Measurements from ENCODE around the gene OTOL1. TPM values are rescaled to one million over a fixed set of nuclear protein-coding genes. Genes with fewer than 3 reads are reported as not detected.
"Not testable (repeated sequence)": the region's sequence is repeated elsewhere in the genome, so short reads cannot be mapped to it uniquely, and the experiment has no call there.

The OTOL1 gene
- polyA plus RNA-seq (ENCODE audit: insufficient read depth in 1 of 5, insufficient read length in 5 of 5, low replicate concordance in 1 of 5), result not detected
- long read RNA-seq, donor 1, result 0 reads
- long read RNA-seq, donor 2, result 0 reads
- long read RNA-seq, donor 3, result 0 reads
- long read RNA-seq, donor 4, result 0 reads
- long read RNA-seq, donor 5, result 0 reads
- long read RNA-seq, donor 6, result 0 reads
- long read RNA-seq, donor 7, result 0 reads
- long read RNA-seq, donor 8, result 0 reads

DNA sequence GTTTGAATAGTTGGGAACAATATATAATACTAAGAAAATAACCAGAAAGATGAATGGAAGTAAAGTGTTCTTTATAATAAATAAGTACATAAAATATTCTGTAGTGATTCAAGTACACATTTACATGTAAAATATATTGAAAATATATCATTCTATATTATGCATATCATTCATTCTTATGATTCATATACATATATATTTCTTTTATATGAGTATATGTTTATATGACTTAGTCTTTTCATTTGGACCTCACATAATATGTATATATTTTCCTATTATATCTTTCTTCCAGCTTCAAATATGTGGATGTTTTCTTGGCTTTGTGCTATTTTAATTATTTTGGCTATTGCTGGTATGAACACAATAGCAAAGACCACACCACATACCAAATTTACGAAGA, at the start of gene OTOL1:
Gene OTOL1, plus strand, starts transcription at position 301 of the 400 bp plus-strand sequence. Its CDS starts 0 bp downstream, at position 301.
- DNase-seq, result no peak

DNA sequence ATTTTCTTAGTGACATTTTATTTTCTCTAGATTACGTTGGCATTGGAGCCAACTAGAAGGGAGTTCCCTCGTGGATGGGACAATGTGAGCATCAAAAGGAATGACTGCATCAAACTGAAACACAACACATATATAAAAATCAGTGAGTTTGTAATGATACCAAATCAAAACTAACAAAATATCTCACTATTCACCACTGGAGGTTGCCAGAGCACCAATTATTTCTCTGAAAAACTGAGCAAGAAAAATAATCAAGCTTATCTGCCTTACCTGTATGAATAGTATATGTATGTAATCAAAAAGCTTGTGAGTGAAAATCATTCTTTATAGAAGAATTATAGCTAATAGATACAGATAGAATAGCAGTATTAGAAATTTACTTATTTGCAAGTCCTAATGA, 46.8 kb upstream of the OTOL1 start:
- DNase-seq, result no peak

DNA sequence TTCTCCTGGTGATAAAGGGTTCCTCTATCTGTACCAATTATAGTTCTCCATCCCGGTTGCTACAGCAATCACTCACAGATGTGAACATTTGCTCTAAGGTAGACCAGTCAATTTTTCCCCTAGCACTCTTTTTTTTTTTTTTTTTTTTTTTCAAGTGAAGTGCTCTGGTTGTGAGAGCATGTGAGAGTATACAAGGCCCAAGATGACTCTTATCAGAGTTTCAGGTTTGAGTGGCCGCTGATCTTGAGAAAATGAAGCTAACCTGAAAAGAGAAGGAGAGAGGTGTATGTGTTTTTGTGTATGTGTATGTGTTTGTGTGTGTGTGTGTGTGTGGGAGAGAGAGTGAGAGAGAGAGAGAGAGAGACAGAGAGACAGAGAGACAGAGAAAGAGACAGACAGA, 44.4 kb upstream of the OTOL1 start:
- peak in 1 of 2 donors; percentile 2 for DNase-seq

GRCh38 chr3:161454615-161455014, 42.0 kb upstream of the OTOL1 start:
- DNase-seq, result no peak

DNA sequence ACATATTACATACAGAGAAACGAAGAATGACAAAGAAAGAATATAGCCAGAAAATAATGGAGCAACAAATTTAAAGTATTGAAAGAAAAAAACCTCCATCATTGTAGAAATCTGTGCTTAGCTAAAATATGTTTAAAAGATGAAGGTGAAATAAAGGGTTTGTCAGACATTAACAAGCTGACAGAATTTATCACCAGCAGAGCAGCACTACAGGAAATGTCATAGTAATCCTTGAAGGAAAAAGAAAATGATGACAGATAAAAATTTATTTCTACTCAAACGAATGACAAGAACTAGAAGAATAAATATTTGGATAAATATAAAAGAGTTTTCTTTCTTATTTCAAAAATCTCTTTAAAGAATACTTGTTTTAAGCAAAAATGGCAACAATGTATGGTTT, 40.6 kb upstream of the OTOL1 start:
- no peak for DNase-seq

DNA sequence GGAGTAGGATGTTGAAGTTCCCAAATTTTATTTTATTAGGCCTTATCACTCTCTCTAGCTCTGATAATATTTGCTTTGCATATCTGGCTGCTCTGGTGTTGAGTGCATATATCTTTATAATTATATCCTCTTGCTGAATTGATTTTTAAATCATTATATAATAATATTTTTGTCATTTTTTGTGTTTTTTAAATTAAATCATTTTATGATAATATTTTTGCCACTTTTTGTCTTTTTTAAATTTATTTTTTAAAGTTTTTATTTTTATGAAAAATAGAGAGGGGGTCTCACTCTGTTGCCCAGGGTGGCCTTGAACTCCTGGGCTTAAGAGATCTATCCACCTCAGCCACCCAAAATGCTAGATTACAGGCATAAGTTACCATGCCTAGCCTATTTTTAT, 34.5 kb upstream of the OTOL1 start:
- no peak for DNase-seq

DNA sequence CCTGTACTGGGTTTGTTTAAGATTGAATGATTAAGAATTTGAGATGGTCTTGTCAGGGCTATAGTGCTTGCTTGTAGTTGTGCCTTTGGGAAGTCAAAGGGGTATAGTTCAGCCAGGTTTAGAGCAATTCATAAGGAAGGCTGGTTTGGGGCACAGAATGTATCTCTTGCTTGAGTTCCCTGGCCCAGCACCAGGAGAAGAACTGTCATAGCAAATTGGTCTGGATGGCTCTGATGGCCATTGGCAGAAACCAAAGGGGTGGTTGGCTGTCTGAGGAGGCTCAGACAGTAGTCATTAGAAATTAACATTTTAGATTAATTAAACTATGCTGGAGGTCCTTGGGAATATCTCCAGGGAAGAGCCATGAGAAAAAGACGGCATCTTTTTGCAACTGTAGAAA, 25.4 kb upstream of the OTOL1 start:
- no peak for DNase-seq

DNA sequence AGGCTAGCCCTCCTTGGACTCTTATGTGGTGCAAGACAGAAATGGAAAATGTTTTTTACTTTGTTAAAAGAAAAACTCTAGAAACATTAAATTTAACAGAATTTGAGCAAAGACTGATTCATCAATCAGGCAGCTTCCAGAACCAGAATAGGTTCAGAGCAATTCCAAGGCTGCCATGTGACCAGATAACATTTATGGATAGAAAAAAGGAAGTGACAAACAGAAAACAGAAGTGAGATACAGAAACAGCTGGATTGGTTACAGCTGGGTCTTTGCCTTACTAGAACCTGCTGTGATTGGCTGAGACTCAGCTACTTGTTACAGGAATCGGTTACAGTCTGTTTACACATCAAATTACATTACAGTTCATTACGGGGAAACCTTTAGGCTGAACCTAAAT, 22.5 kb upstream of the OTOL1 start:
- DNase-seq, result no peak

- no peak for DNase-seq
Observed at GRCh38 chr3:161474741-161475140, 21.9 kb upstream of the OTOL1 start.

DNA sequence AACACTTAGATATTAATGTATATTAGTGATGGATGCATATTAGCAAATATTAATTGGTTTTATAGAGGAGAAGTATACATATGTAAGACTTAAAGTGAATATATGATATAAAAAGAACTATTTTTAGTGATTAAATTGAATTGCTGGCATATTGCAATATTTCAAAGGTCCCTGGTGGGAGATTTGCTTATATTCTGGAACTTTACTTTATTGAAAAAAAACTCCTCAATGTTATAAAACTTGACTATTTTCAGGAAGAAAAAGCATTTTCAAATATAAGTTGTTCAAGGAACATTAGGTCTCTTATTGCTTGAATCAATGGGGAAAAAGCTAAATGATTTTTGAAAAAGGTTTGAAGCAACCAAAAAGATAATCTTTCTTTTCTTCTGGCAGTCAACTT, 21.4 kb upstream of the OTOL1 start:
- DNase-seq, result no peak

DNA sequence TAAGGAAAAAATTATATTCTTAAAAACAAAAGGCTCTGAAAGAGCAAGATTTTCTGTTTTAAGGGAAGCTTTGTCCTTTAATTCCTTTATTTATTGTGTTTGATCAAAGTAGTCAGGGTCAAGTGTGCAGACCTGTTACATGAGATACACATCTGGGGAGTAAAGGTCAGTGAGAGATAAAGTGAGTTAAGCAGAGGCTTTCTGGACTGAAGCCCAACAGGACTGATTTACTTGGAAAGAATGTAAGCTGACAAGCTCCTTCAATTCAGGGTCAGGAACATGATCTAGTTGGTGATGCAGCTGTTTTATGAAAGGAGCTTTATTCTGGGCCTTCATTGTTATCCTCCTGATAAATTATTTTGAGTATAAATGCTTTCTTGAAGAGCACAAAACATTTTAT, 20.7 kb upstream of the OTOL1 start:
- no peak for DNase-seq

- DNase-seq, result no peak
Observed at GRCh38 chr3:161484226-161484625, 12.4 kb upstream of the OTOL1 start.

DNA sequence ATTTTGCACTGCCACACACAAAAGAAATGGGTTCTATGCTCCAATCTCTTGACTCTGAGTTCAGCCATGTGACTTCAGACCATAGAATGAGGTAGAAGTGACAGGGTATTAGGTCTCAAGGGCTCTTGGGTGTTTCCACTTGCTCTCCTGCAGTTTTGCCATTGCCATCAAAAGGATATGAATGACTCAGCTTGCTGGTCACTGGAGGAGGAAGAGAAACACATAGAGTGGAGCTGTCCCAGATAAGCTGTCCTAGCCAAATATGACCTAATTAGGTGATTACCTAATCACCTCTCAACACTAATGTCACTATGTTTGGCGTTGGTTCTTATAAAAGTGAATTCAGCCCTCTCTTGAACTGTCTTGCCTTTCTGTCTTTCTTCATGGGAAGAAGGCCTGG, 8.3 kb upstream of the OTOL1 start:
- not testable (repeated sequence) for DNase-seq

- DNase-seq, result no peak
Observed at GRCh38 chr3:161489395-161489794, 7.2 kb upstream of the OTOL1 start.

- DNase-seq, result not testable (repeated sequence)
Observed at GRCh38 chr3:161490845-161491244, 5.8 kb upstream of the OTOL1 start.

DNA sequence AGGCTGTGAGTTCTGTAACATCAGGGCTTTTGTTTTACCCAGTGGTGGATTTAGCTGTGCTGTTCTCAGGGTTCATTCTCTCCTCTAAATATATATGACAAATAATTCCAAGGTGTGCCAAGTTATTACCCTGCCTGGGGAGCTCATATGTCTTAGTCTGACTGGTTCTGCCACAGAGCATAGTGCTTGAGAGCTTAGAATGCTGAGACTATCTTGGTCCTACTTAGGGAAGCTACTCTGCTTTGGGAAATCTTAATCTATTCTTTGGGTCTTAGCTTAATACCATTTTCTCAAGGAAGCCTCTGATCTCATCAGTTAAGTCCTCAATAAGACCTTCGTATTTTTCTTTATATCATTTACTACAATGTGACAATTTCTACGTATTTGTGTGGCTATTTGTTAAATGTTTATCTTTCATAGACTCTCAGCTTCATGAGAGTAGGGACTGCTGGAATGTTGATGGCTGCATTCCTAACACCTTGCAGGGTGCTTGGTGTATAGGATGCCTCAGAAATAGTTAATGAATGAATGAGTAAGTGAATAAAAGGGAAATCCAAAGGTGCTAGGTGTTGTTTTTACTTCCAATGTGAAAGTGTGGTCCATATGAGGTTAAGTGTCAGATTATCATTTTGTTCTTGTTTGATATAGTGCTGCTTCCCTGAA, 1.8 kb downstream of the OTOL1 start:
- no peak for DNase-seq

DNA sequence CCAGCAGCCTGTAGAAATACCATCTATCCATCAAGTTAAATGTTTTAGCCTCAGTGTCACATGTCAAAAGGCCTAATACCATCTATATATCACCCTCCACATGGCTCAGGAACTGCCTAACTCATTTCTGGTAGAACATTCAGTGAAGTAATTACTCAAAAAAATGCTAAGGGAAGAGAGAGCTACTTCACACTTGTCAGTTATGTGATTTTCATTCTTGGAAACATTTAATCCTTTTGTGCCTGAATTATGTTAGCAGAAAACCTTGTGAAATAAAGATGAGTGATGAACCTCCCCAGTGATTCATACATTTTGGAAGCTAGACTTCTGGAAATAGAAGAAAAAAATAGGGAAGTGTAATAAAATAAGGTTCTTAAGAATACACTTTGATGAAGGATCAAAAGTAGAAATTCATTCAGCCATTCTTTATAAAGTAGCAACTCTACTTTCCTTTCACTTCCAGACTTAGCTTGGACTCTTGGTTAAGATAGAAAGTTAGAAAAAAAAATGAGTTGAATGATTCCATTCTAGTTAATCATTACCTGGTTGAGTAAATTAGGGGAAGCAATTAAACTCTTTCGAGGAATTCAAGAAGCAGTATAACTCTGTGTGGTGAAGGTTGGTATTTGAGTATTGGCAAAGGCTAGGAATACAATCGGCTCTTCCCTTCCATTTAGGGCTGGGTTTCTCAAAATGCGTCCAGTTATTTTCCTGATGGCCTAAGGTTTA, 3.6 kb downstream of the OTOL1 start:
- peak in 1 of 2 donors; percentile 2 for DNase-seq

GRCh38 chr3:161503271-161503670, 6.7 kb downstream of the OTOL1 start:
- no peak for DNase-seq

DNA sequence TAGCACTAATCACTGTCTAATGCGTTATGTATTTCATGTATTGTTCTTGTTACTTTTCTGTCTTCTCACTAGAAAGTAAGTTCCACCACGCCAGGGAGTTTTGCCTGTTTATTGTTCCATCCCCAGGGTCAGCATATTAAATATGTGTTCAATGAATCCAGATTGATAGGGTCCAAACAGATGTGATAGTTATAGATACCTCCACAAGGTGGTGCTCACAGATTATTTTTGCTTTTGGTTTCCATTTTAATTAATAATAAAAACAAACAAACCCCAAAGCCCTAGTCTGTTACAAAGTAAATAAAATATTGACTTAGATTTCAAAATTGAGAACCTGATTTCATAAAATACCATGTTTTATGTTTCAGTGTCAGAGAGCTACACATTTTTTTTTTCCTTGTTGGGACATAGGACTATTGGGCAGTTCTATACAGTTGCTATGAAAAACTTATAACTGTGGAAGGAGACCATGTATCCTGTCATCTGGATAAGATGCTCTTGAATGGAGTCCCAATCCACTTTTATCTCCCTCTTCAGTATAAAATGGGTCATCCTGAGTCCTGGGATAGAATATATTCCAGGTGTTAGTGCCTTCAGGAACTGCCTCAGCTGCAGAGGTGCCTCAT, 12.4 kb downstream of the OTOL1 start:
- DNase-seq, result no peak

DNA sequence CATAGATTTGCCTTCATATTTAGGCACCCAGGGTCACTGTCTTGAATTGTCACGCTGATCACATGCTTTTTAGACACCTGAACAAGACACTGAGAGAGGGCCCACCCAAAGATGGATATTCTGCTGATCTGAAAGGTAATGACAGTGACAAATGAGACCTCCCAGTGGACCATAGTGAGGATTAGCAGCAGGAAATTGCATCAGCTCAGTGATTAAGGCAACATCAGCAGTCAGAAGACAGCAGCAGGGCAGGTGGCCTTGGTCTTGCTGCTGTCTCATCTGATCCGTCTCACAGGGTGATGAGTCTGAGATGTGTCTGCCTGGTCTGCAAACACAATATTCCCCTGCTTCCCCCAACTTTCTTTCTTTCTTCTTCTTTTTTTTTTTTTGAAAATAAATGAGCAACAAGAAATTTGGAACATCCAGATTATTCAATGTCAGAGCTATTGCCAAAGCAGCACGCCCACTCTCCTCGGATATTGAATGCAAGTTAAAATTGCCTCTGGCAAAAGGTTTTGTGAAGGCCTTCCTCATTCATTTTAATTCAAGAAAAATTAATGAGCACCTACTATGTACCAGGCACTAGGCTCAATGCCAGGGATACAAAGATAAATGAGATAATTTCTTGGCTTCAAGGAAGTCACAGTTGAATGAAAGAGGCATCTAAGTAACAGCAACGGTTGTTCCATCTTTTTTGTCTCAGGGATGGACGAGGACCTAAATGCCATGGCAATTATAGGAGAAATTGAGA, 14.1 kb downstream of the OTOL1 start:
- DNase-seq, result no peak

GRCh38 chr3:161523916-161524315, 27.3 kb downstream of the OTOL1 start:
- no peak for DNase-seq

DNA sequence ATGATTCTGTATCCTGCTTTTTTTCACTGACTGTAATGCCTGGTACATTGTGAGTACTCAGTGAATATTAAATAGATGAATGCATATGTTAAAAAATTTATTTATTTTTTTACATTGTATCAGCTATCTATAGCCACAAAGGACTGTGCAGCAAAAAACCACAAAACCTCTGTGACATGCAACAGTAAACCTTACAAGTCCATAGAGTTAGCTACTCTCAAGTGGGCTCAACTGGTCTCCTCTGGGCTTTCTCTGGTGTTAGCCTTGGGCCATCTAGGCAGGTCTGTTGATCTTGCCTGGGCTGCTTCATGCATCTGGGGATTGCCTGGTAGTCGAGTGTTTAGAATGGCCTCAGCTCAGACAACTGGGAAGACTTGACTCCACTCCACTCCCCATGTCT, 35.3 kb downstream of the OTOL1 start:
- no peak for DNase-seq
